ENCODE data around the gene TOX2. TPM values are rescaled to one million over a fixed set of nuclear protein-coding genes. Genes with fewer than 3 reads are reported as not detected.

The TOX2 gene
- total and polyA plus RNA-seq, 2 of the 8 experiments (the other 6 are each of a cell fraction or from before 2014, with no cell fraction given) = 1.8 to 3.4 TPM

GRCh38 chr20:43992885-43993284 lies 78.2 kb downstream of the TOX2 start:
- no peak overlapping the region for H3K9ac ChIP-seq (replicated peaks in 1 of 4; ENCODE audit: extremely low read depth in 1 of 4, low read depth in 3 of 4, low read length in 3 of 4)
- no peak overlapping the region for H2BK12ac ChIP-seq (ENCODE audit: low read depth, low read length)
- no peak overlapping the region for H4K91ac ChIP-seq (replicated peaks; ENCODE audit: insufficient read length, low read length)
- H4K8ac ChIP-seq (ENCODE audit: extremely low read depth, insufficient read depth, low read length) = no peak overlapping the region
- H3K4ac ChIP-seq (replicated peaks; ENCODE audit: insufficient read length, low read depth, low read length) = no peak overlapping the region
- no peak overlapping the region for H2BK20ac ChIP-seq (ENCODE audit: low read length)
- H3K79me2 ChIP-seq (ENCODE audit: control insufficient read depth in 1 of 2, insufficient read depth in 2 of 2, low read length in 2 of 2) = no peaks in the 10 kb centered on the region
- no peak overlapping the region for H3K27ac ChIP-seq (ENCODE audit: low read depth, low read length)
- H3K4me2 ChIP-seq (ENCODE audit: insufficient read depth in 1 of 2, low read depth in 2 of 2, low read length in 2 of 2) = no peak overlapping the region
- no peak overlapping the region for H3K56ac ChIP-seq (replicated peaks; ENCODE audit: insufficient read length, low read depth, low read length)
- H3K79me1 ChIP-seq (ENCODE audit: low read depth, low read length) = no peaks in the 10 kb centered on the region
- H3K18ac ChIP-seq (ENCODE audit: extremely low read depth, low read length) = no peak overlapping the region
- H2AFZ ChIP-seq (ENCODE audit: low read length) = no peak overlapping the region
- FAIRE-seq = no peak
- H3K14ac ChIP-seq (ENCODE audit: insufficient read length) = no peak overlapping the region
- H3K36me3 ChIP-seq (ENCODE audit: control insufficient read depth in 2 of 4, insufficient read depth in 4 of 4, low read length in 3 of 4) = no peaks in the 10 kb centered on the region
- ChIA-PET CTCF (ENCODE audit: partially characterized antibody) (interaction anchor here (0.7 to 1.8 kb wide), 5 partner anchors 10 to 485 kb away, joined by 3 to 7 read pairs (median 3); no protein-coding TSS in a partner anchor), POLR2A (ENCODE audit: partially characterized antibody) (no interaction called here)
- no peaks in the 10 kb centered on the region for H3K27me3 ChIP-seq (replicated peaks in 1 of 4; ENCODE audit: control insufficient read depth in 3 of 4, extremely low read depth in 1 of 4, insufficient read depth in 3 of 4, low read length in 3 of 4)
- no peak for DNase-seq (ENCODE audit: low read depth in 1 of 2, low spot score in 2 of 2)
- no peak overlapping the region for H3K4me3 ChIP-seq (ENCODE audit: extremely low read depth in 1 of 4, insufficient read depth in 2 of 4, low read depth in 3 of 4, low read length in 4 of 4)
- no peak overlapping the region for H2AK5ac ChIP-seq (ENCODE audit: low read depth, low read length)
- H3K23me2 ChIP-seq (ENCODE audit: low read depth, low read length) = no peaks in the 10 kb centered on the region
- no peaks in the 10 kb centered on the region for H4K20me1 ChIP-seq (replicated peaks in 1 of 2; ENCODE audit: control insufficient read depth in 1 of 2, insufficient read depth in 2 of 2, low read length in 2 of 2)
- H3K4me1 ChIP-seq (replicated peaks in 1 of 4; ENCODE audit: control insufficient read depth in 3 of 4, insufficient read depth in 4 of 4, low read length in 3 of 4) = no peaks in the 10 kb centered on the region
- no peak overlapping the region for H3K23ac ChIP-seq (ENCODE audit: insufficient read length)
- no peaks in the 10 kb centered on the region for H3K9me3 ChIP-seq (ENCODE audit: insufficient read depth in 2 of 2, low read depth in 1 of 2, low read length in 1 of 2)
- no peak overlapping the region for H2BK15ac ChIP-seq (ENCODE audit: low read length)
- no peak overlapping the region for H2BK120ac ChIP-seq (replicated peaks; ENCODE audit: low read depth, low read length)
- 93% methylated on average over 8 of the region's 10 CpGs; no CpG with 5 or more reads in 1 of the 2 experiments for WGBS, 2 experiments (ENCODE audit: extremely low coverage in 1 of 2, insufficient coverage in 1 of 2, insufficient read length in 1 of 2, insufficient replicate concordance in 2 of 2, low coverage in 1 of 2, low lambda C conversion rate in 2 of 2, missing lambda C conversion rate in 1 of 2)
- H4K5ac ChIP-seq (ENCODE audit: insufficient read length, low read depth, low read length) = no peak overlapping the region
- no peak overlapping the region for H2BK5ac ChIP-seq (ENCODE audit: low read depth, low read length)
- TF ChIP-seq CHD1 (IDR thresholded peaks at IDR 0.05; ENCODE audit: low read depth, low read length) (no peak), POU5F1 (IDR thresholded peaks at IDR 0.05; ENCODE audit: low read depth, low read length) (no peak), CBX5 (IDR thresholded peaks at IDR 0.05; ENCODE audit: low read depth, low read length) (no peak), CBX8 (IDR thresholded peaks at IDR 0.05; ENCODE audit: borderline replicate concordance, low read depth, low read length) (no peak), MAFK (IDR thresholded peaks at IDR 0.05; ENCODE audit: low read depth, low read length) (no peak), KDM5A (IDR thresholded peaks at IDR 0.05; ENCODE audit: low read length) (no peak), KDM1A (IDR thresholded peaks at IDR 0.05; ENCODE audit: borderline replicate concordance, low read length) (no peak), CEBPB (IDR thresholded peaks at IDR 0.05; ENCODE audit: low read depth, low read length) (no peak), RFX5 (IDR thresholded peaks at IDR 0.05; ENCODE audit: borderline replicate concordance, low read depth, low read length) (no peak), SP2 (IDR thresholded peaks at IDR 0.05; ENCODE audit: low read length) (no peak)
- TF ChIP-seq, protein P1, sequence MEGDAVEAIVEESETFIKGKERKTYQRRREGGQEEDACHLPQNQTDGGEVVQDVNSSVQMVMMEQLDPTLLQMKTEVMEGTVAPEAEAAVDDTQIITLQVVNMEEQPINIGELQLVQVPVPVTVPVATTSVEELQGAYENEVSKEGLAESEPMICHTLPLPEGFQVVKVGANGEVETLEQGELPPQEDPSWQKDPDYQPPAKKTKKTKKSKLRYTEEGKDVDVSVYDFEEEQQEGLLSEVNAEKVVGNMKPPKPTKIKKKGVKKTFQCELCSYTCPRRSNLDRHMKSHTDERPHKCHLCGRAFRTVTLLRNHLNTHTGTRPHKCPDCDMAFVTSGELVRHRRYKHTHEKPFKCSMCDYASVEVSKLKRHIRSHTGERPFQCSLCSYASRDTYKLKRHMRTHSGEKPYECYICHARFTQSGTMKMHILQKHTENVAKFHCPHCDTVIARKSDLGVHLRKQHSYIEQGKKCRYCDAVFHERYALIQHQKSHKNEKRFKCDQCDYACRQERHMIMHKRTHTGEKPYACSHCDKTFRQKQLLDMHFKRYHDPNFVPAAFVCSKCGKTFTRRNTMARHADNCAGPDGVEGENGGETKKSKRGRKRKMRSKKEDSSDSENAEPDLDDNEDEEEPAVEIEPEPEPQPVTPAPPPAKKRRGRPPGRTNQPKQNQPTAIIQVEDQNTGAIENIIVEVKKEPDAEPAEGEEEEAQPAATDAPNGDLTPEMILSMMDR (IDR thresholded peaks at IDR 0.05; ENCODE audit: control extremely low read depth in 1 of 3, insufficient read depth in 1 of 3, low read depth in 1 of 3, low read length in 3 of 3) = no peak
- TF ChIP-seq, protein P2, sequence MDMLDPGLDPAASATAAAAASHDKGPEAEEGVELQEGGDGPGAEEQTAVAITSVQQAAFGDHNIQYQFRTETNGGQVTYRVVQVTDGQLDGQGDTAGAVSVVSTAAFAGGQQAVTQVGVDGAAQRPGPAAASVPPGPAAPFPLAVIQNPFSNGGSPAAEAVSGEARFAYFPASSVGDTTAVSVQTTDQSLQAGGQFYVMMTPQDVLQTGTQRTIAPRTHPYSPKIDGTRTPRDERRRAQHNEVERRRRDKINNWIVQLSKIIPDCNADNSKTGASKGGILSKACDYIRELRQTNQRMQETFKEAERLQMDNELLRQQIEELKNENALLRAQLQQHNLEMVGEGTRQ (IDR thresholded peaks at IDR 0.05; ENCODE audit: low read length) = no peak

Data from H1 (cell line).